PC-3 (cell line): Measurements from ENCODE around the gene ACER2.

ENCODE experiments used
- CTCF ChIP-seq: fragments of 300-600 bp; sonication (generic); conservative IDR thresholded peaks from 2 replicates; pipeline ENCODE4 v1.5.1; 2017; ENCODE audit warnings: antibody characterized with exemption, low read depth, mild to moderate bottlenecking, low read length
- EZH2 ChIP-seq: fragments of 300-600 bp; sonication (generic); IDR thresholded peaks from one replicate; pipeline ENCODE4 v1.6.1; 2017; ENCODE audit warnings: antibody characterized with exemption, mild to moderate bottlenecking, low read length; ENCODE audit not compliant: unreplicated experiment
- EZH2phosphoT487 ChIP-seq: fragments of 300-600 bp; sonication (generic); IDR thresholded peaks from 2 replicates; pipeline ENCODE4 v1.6.1; 2018; ENCODE audit warnings: mild to moderate bottlenecking, antibody characterized with exemption, low read length, borderline replicate concordance

GRCh38 chr9:19385786-19386501 lies 22.9 kb upstream of the ACER2 start:
- no peak for TF ChIP-seq CTCF
- no peak for TF ChIP-seq EZH2
- TF ChIP-seq EZH2phosphoT487 = no peak
